AG04449 (cell line): ENCODE results near the gene EIF4G2.
"Not testable (repeated sequence)": the region's sequence is repeated elsewhere in the genome, so short reads cannot be mapped to it uniquely, and the experiment has no call there.

ENCODE experiments used
- CTCF ChIA-PET: fragments of 350-600 bp; formaldehyde crosslinking; extraction: SDS; loops from one replicate; lab custom pipeline; 2021; ENCODE audit warnings: antibody characterized with exemption; lab: Yijun Ruan, JAX
- POLR2A ChIA-PET: fragments of 400-600, 350-600 bp; formaldehyde crosslinking; extraction: SDS; loops from one replicate; lab custom pipeline; 2020; ENCODE audit warnings: antibody characterized with exemption, inconsistent platforms; lab: Yijun Ruan, JAX
- DNase-seq: peaks from one replicate; pipeline ENCODE4 v3.0.0-alpha.2; 2010; ENCODE audit warnings: low read depth, low spot score
- H3K4me3 ChIP-seq: 2 replicates; pipeline ENCODE4 v1.5.1; 2011; ENCODE audit warnings: low read depth, mild to moderate bottlenecking, control low read depth, low read length
- TF ChIP-seq, protein P1 (sequence below): IDR thresholded peaks from one replicate; pipeline ENCODE4 v1.5.1; 2011; ENCODE audit warnings: mild to moderate bottlenecking, moderate library complexity, low read length, control low read depth, inconsistent platforms; ENCODE audit not compliant: insufficient read depth; ENCODE audit errors: missing control alignments

The EIF4G2 gene

GRCh38 chr11:10838881-10839280, 30.2 kb upstream of the EIF4G2 start:
- ChIA-PET CTCF (interaction anchor here (2.2 kb wide), 1 partner anchor 40 kb away, joined by 6 read pairs; no protein-coding TSS in a partner anchor), POLR2A (no interaction called here)
- DNase-seq: no peak
- TF ChIP-seq, protein P1, sequence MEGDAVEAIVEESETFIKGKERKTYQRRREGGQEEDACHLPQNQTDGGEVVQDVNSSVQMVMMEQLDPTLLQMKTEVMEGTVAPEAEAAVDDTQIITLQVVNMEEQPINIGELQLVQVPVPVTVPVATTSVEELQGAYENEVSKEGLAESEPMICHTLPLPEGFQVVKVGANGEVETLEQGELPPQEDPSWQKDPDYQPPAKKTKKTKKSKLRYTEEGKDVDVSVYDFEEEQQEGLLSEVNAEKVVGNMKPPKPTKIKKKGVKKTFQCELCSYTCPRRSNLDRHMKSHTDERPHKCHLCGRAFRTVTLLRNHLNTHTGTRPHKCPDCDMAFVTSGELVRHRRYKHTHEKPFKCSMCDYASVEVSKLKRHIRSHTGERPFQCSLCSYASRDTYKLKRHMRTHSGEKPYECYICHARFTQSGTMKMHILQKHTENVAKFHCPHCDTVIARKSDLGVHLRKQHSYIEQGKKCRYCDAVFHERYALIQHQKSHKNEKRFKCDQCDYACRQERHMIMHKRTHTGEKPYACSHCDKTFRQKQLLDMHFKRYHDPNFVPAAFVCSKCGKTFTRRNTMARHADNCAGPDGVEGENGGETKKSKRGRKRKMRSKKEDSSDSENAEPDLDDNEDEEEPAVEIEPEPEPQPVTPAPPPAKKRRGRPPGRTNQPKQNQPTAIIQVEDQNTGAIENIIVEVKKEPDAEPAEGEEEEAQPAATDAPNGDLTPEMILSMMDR: no peak
- no peak overlapping the region for H3K4me3 ChIP-seq

GRCh38 chr11:10838083-10838482, 29.4 kb upstream of the EIF4G2 start:
- H3K4me3 ChIP-seq: no peak overlapping the region
- ChIA-PET CTCF (interaction anchor here (2.2 kb wide), 1 partner anchor 41 kb away, joined by 6 read pairs; no protein-coding TSS in a partner anchor), POLR2A (no interaction called here)
- DNase-seq: no peak
- TF ChIP-seq, protein P1: no peak

DNA sequence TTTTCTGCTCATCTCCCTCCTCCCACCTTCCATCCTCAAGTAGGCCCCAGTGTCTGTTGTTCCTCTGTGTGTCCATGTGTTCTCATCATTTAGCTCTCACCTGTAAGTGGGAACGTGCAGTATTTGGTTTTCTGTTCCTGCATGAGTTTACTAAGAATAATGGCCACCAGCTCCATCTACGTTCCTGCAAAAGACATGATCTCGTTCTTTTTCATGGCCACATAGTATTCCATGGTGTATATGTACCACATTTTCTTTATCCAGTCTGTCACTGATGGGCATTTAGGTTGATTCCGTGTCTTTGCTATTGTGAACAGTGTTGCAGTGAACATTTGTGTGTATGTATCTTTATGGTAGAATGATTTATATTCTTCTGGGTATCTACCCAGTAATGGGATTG, 28.2 kb upstream of the EIF4G2 start:
- CTCF ChIA-PET: interaction anchor here (1.2 kb wide), 1 partner anchor 45 kb away, joined by 5 read pairs; no protein-coding TSS in a partner anchor
- DNase-seq, H3K4me3 ChIP-seq, POLR2A ChIA-PET: not testable (repeated sequence)

GRCh38 chr11:10829139-10829538, 20.4 kb upstream of the EIF4G2 start:
- TF ChIP-seq, protein P1: no peak
- no peak overlapping the region for H3K4me3 ChIP-seq
- no peak for DNase-seq
- ChIA-PET CTCF (interaction anchor here (1.4 kb wide), 1 partner anchor 50 kb away, joined by 4 read pairs; no protein-coding TSS in a partner anchor), POLR2A (interaction anchor here (0.7 kb wide), 1 partner anchor 29 kb away, joined by 3 read pairs; no protein-coding TSS in a partner anchor)

- H3K4me3 ChIP-seq: no peak overlapping the region
- ChIA-PET POLR2A (no interaction called here), CTCF (interaction anchor here (1.4 kb wide), 1 partner anchor 50 kb away, joined by 4 read pairs; no protein-coding TSS in a partner anchor)
- DNase-seq: no peak
- TF ChIP-seq, protein P1: no peak
Measured at GRCh38 chr11:10828402-10828801, 19.7 kb upstream of the EIF4G2 start.

DNA sequence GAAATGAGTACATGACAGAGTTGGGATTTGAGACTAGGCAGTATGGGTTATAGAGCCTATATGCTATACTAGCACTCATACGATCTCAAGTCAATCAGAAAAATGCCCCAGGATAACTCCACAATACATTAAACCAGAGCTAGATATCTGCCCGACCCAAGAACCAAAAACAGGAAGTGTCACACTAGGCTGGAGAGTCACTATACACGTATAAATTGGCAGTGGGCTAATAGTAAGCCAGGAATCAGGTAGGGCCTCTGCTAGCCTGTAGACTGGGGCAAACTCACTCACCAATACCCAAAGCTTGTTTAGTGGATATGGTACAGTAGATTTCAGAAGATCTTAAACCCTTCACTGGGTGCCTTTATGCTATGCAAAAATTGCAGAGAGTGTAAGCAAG, 16.2 kb upstream of the EIF4G2 start:
- CTCF ChIA-PET: interaction anchor here (1.0 kb wide), 1 partner anchor 9 kb away, joined by 3 read pairs; no protein-coding TSS in a partner anchor
- H3K4me3 ChIP-seq: no peak overlapping the region
- no peak for DNase-seq
- TF ChIP-seq, protein P1: no peak
- POLR2A ChIA-PET: no interaction called here

DNA sequence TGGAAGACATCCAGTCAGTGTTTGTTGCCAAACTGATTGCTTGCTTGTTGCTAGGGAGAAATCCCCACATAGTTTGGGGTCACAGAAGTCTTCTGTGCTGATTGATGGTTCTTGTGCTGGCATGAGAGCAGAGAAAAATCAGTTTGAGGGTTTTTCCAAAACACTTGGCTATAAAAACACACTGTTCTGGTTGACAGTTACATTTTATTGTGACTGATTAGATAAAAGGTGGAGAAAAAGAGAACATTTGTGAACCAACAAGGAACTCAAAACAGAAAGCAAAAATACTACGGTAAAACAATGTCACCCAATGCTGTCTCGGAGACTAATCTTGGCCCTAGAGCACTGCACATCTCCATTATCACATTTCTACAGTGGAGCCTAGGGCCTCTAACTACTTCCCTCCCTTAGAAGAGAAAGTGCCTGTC, 14.4 kb upstream of the EIF4G2 start:
- no peak for DNase-seq
- H3K4me3 ChIP-seq: no peak overlapping the region
- TF ChIP-seq, protein P1: no peak
- ChIA-PET CTCF (no interaction called here), POLR2A (no interaction called here)

GRCh38 chr11:10822491-10822890, 13.8 kb upstream of the EIF4G2 start:
- H3K4me3 ChIP-seq, CTCF ChIA-PET, DNase-seq, POLR2A ChIA-PET: not testable (repeated sequence)
